Measurements from ENCODE around the gene MINDY2. TPM values are rescaled to one million over a fixed set of nuclear protein-coding genes. Genes with fewer than 3 reads are reported as not detected.

Gene MINDY2
- polyA plus RNA-seq, 1 experiment, result 7.8 TPM

- Histone ChIP-seq H3K36me3 (ENCODE audit: control insufficient read depth, insufficient read depth, low read length) (no peaks in the 10 kb centered on the region), H3K27me3 (ENCODE audit: control insufficient read depth, insufficient read depth, low read length) (no peaks in the 10 kb centered on the region), H3K4me3 (ENCODE audit: low read depth, low read length) (no peak overlapping the region)
- POLR2A ChIA-PET, result no interaction called here
- DNase-seq (ENCODE audit: low read depth), result peak; percentile 12
- CTCF ChIA-PET, result interaction anchor here (0.9 kb wide), 1 partner anchor 58 kb away, joined by 3 read pairs; no protein-coding TSS in a partner anchor
- TF ChIP-seq CTCF (IDR thresholded peaks at IDR 0.05; ENCODE audit: insufficient read depth, low read depth, low read length), result no peak
Observed at GRCh38 chr15:58873267-58873666, 102.2 kb downstream of the MINDY2 start.

GRCh38 chr15:58875343-58875742, 104.2 kb downstream of the MINDY2 start:
- ChIA-PET POLR2A (no interaction called here), CTCF (no interaction called here)
- Histone ChIP-seq H3K27me3 (ENCODE audit: control insufficient read depth, insufficient read depth, low read length) (no peaks in the 10 kb centered on the region), H3K36me3 (ENCODE audit: control insufficient read depth, insufficient read depth, low read length) (peaks cover 3% of the 10 kb centered on the region), H3K4me3 (ENCODE audit: low read depth, low read length) (no peak overlapping the region)
- no peak for TF ChIP-seq CTCF (IDR thresholded peaks at IDR 0.05; ENCODE audit: insufficient read depth, low read depth, low read length)
- DNase-seq (ENCODE audit: low read depth), result no peak

- Histone ChIP-seq H3K4me3 (ENCODE audit: low read depth, low read length) (no peak overlapping the region), H3K27me3 (ENCODE audit: control insufficient read depth, insufficient read depth, low read length) (no peaks in the 10 kb centered on the region), H3K36me3 (ENCODE audit: control insufficient read depth, insufficient read depth, low read length) (peaks cover 4% of the 10 kb centered on the region)
- CTCF ChIA-PET, result interaction anchor here (0.9 kb wide), 1 partner anchor 10 kb away, joined by 4 read pairs; no protein-coding TSS in a partner anchor
- POLR2A ChIA-PET, result no interaction called here
- DNase-seq (ENCODE audit: low read depth), result no peak
- TF ChIP-seq CTCF (IDR thresholded peaks at IDR 0.05; ENCODE audit: insufficient read depth, low read depth, low read length), result no peak
Observed at GRCh38 chr15:58876306-58877106, 105.4 kb downstream of the MINDY2 start.

- peaks cover 8% of the 10 kb centered on the region for H3K36me3 ChIP-seq (ENCODE audit: control insufficient read depth, insufficient read depth, low read length)
- no peak for TF ChIP-seq CTCF (IDR thresholded peaks at IDR 0.05; ENCODE audit: insufficient read depth, low read depth, low read length)
- POLR2A ChIA-PET, result no interaction called here
- DNase-seq (ENCODE audit: low read depth), result no peak
- no peak overlapping the region for H3K4me3 ChIP-seq (ENCODE audit: low read depth, low read length)
- CTCF ChIA-PET, result interaction anchor here (0.6 to 1.0 kb wide), 2 partner anchors 37 to 1696 kb away, joined by 3 read pairs; no protein-coding TSS in a partner anchor
- H3K27me3 ChIP-seq (ENCODE audit: control insufficient read depth, insufficient read depth, low read length), result no peaks in the 10 kb centered on the region
Observed at GRCh38 chr15:58877999-58878825, 107.1 kb downstream of the MINDY2 start.

GRCh38 chr15:58880320-58880719, 109.2 kb downstream of the MINDY2 start:
- ChIA-PET CTCF (no interaction called here), POLR2A (no interaction called here)
- no peak for DNase-seq (ENCODE audit: low read depth)

More at GRCh38 chr15:58880320-58880719, 109.2 kb downstream of the MINDY2 start:
- no peaks in the 10 kb centered on the region for H3K27me3 ChIP-seq (ENCODE audit: control insufficient read depth, insufficient read depth, low read length)
- TF ChIP-seq CTCF (IDR thresholded peaks at IDR 0.05; ENCODE audit: insufficient read depth, low read depth, low read length), result no peak
- H3K36me3 ChIP-seq (ENCODE audit: control insufficient read depth, insufficient read depth, low read length), result peaks cover 13% of the 10 kb centered on the region
- H3K4me3 ChIP-seq (ENCODE audit: low read depth, low read length), result no peak overlapping the region
